ENCODE measurements around the gene ATXN10. TPM values are rescaled to one million over a fixed set of nuclear protein-coding genes. Genes with fewer than 3 reads are reported as not detected.
"Not testable (repeated sequence)": the region's sequence is repeated elsewhere in the genome, so short reads cannot be mapped to it uniquely, and the experiment has no call there.

ATXN10 gene
- total RNA-seq (2014; rRNA removed; shearing (Covaris generic)), result 87.7 and 122 TPM in 2 replicates

GRCh38 chr22:45671783-45672563 lies at the start of gene ATXN10:
Gene ATXN10 (plus strand): TSS chr22:45671834. CDS start chr22:45672064, 230 bp downstream.
- DNase-seq (ENCODE audit: low read depth), result peak; percentile 66

GRCh38 chr22:45621836-45622600 lies 49.6 kb upstream of the ATXN10 start:
- DNase-seq (ENCODE audit: low read depth), result no peak

GRCh38 chr22:45623464-45624145 lies 48.0 kb upstream of the ATXN10 start:
- not testable (repeated sequence) for DNase-seq (ENCODE audit: low read depth)

GRCh38 chr22:45626198-45626651 lies 45.4 kb upstream of the ATXN10 start:
- DNase-seq (ENCODE audit: low read depth), result no peak

GRCh38 chr22:45627489-45628233 lies 44.0 kb upstream of the ATXN10 start:
- no peak for DNase-seq (ENCODE audit: low read depth)

- DNase-seq (ENCODE audit: low read depth), result no peak
Measured at GRCh38 chr22:45628515-45628914, 43.1 kb upstream of the ATXN10 start.

- DNase-seq (ENCODE audit: low read depth), result no peak
Measured at GRCh38 chr22:45629469-45630089, 42.1 kb upstream of the ATXN10 start.

- no peak for DNase-seq (ENCODE audit: low read depth)
Measured at GRCh38 chr22:45630436-45630835, 41.2 kb upstream of the ATXN10 start.

- no peak for DNase-seq (ENCODE audit: low read depth)
Measured at GRCh38 chr22:45631140-45631840, 40.3 kb upstream of the ATXN10 start.

- DNase-seq (ENCODE audit: low read depth), result no peak
Measured at GRCh38 chr22:45631841-45632238, 39.8 kb upstream of the ATXN10 start.

GRCh38 chr22:45632791-45633515 lies 38.7 kb upstream of the ATXN10 start:
- no peak for DNase-seq (ENCODE audit: low read depth)

GRCh38 chr22:45636683-45637082 lies 35.0 kb upstream of the ATXN10 start:
- DNase-seq (ENCODE audit: low read depth), result no peak

GRCh38 chr22:45638197-45638596 lies 33.4 kb upstream of the ATXN10 start:
- DNase-seq (ENCODE audit: low read depth), result no peak

- peak; percentile 83 for DNase-seq (ENCODE audit: low read depth)
Measured at GRCh38 chr22:45638834-45639746, 32.5 kb upstream of the ATXN10 start.

- no peak for DNase-seq (ENCODE audit: low read depth)
Measured at GRCh38 chr22:45639747-45640102, 31.9 kb upstream of the ATXN10 start.

- no peak for DNase-seq (ENCODE audit: low read depth)
Measured at GRCh38 chr22:45640291-45640940, 31.2 kb upstream of the ATXN10 start.

- DNase-seq (ENCODE audit: low read depth), result no peak
Measured at GRCh38 chr22:45640941-45641621, 30.6 kb upstream of the ATXN10 start.

- DNase-seq (ENCODE audit: low read depth), result no peak
Measured at GRCh38 chr22:45642986-45643385, 28.6 kb upstream of the ATXN10 start.
